ENCODE data around the gene SFSWAP.
A peak's percentile ranks its signal among the peaks of the same experiment; 100 is the strongest.
"Not testable (repeated sequence)": the region's sequence is repeated elsewhere in the genome, so short reads cannot be mapped to it uniquely, and the experiment has no call there.

Gene SFSWAP

GRCh38 chr12:131710464-131711457 is at the start of gene SFSWAP:
Gene SFSWAP, plus strand, starts transcription at chr12:131711090. Its CDS starts 140 bp downstream, at chr12:131711230.
- DNase-seq, result peak; percentile 74

GRCh38 chr12:131661170-131661985 is 49.5 kb upstream of the SFSWAP start:
- DNase-seq, result not testable (repeated sequence)

- DNase-seq, result not testable (repeated sequence)
These were observed 49.0 kb upstream of the SFSWAP start for GRCh38 chr12:131661986-131662288.

GRCh38 chr12:131662346-131662745 is 48.5 kb upstream of the SFSWAP start:
- not testable (repeated sequence) for DNase-seq

- DNase-seq, result not testable (repeated sequence)
These were observed 45.2 kb upstream of the SFSWAP start for GRCh38 chr12:131665666-131666065.

GRCh38 chr12:131666486-131666885 is 44.4 kb upstream of the SFSWAP start:
- not testable (repeated sequence) for DNase-seq

- not testable (repeated sequence) for DNase-seq
These were observed 43.8 kb upstream of the SFSWAP start for GRCh38 chr12:131666978-131667601.

- no peak for DNase-seq
These were observed 39.6 kb upstream of the SFSWAP start for GRCh38 chr12:131671276-131671675.

GRCh38 chr12:131671871-131672270 is 39.0 kb upstream of the SFSWAP start:
- no peak for DNase-seq

GRCh38 chr12:131672311-131672940 is 38.5 kb upstream of the SFSWAP start:
- DNase-seq, result no peak

GRCh38 chr12:131672941-131673887 is 37.7 kb upstream of the SFSWAP start:
- no peak for DNase-seq

- no peak for DNase-seq
These were observed 37.0 kb upstream of the SFSWAP start for GRCh38 chr12:131673888-131674257.

GRCh38 chr12:131674373-131674772 is 36.5 kb upstream of the SFSWAP start:
- no peak for DNase-seq

- no peak for DNase-seq
These were observed 35.5 kb upstream of the SFSWAP start for GRCh38 chr12:131675126-131676080.

- no peak for DNase-seq
These were observed 34.3 kb upstream of the SFSWAP start for GRCh38 chr12:131676544-131676943.

GRCh38 chr12:131677067-131677466 is 33.8 kb upstream of the SFSWAP start:
- not testable (repeated sequence) for DNase-seq

GRCh38 chr12:131677699-131678098 is 33.2 kb upstream of the SFSWAP start:
- DNase-seq, result no peak

- DNase-seq, result not testable (repeated sequence)
These were observed 32.3 kb upstream of the SFSWAP start for GRCh38 chr12:131678389-131679181.

- DNase-seq, result not testable (repeated sequence)
These were observed 31.7 kb upstream of the SFSWAP start for GRCh38 chr12:131679186-131679585.
